Endodermal cell (in vitro differentiated cells): ENCODE measurements around the gene RIPOR2. TPM values are rescaled to one million over a fixed set of nuclear protein-coding genes. Genes with fewer than 3 reads are reported as not detected.

Experiments used
- total RNA-seq, 2 donors: library from RNA; stranded (reverse); fragmentation: NEBNext Ultra II Directional in 1 of 2; extraction: Animal tissue kit (Norgen Biotek cat#: 25700) in 1 of 2; gene quantifications; 2 replicates in 1 of 2; 3 replicates in 1 of 2; pipeline ENCODE4 v1.2.1, GENCODE V29; 2021

RIPOR2 gene
- total RNA-seq, 2 donors from 2014 or later: 9.3 to 10.4 TPM

Other genes with a start within 250 kb of the RIPOR2 start
- gene C6orf62, start 216.8 kb downstream of the RIPOR2 start, total RNA-seq: 100 to 1,000 TPM; 106 to 120 TPM
- 10 to 100 TPM; 64.9 to 79.7 TPM for gene GMNN, start 161.0 kb downstream of the RIPOR2 start, total RNA-seq
- gene ARMH2, start 137.0 kb downstream of the RIPOR2 start, total RNA-seq: not detected